Stimulated activated CD4-positive, alpha-beta T cell treated with anti-CD3 and anti-CD28 coated beads, Interleukin-2, amount 100 ng/mL, for 24 hours (primary cell): ENCODE measurements around the gene ZMYM3.
"Not testable (repeated sequence)": the region's sequence is repeated elsewhere in the genome, so short reads cannot be mapped to it uniquely, and the experiment has no call there.

ENCODE experiments used
- DNase-seq, 2 donors: peaks; one replicate each; pipeline ENCODE4 v3.0.0-alpha.2; 2020

ZMYM3 gene

DNA sequence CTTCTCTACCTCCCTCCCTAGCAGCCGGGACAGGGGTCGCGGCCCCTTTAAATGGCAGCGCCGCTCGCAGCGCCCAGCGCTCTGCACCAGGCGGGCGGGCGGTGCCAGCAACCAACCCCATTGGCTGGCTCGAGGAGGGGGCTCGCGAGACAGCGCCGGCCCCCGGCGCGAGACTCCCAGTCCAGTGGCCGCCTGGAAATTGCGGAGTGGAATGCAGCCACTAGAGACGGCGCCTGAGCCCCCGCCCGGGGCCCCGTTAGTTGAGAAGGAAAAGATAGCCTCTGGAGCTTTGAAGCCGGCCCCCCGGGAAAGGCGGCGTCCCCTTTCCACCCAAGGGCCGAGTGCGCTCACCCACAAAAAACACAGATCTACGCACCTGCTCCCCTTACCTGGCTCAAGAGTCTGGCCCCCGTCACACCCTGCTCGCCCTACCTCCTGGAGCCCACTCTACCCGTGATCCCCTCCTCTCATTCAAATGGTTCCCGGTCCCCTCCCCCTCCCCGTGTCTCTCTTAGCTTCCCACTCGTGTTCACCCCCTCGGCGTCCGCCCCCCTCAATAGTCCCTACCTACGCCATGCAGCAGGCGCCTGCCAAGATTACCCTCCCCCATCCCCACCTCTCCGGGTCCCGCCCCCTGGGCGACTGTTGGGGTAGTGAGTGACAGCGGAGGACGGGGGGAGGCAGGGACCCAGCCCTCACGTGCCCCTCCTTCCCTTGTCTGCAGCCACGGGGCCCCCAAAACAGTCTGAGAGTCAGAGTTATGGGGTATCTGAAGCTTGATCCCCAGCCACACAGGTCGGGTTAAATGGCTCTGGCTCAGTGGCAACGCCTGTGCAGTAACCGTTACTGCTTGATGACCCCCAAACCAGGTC lies at the start of gene ZMYM3:
TSS of gene ZMYM3 (minus strand) at position 49 of the 872 bp plus-strand sequence. CDS start 885 bp downstream, outside the sequence.
- DNase-seq = peak; percentile 75 to 77

DNA sequence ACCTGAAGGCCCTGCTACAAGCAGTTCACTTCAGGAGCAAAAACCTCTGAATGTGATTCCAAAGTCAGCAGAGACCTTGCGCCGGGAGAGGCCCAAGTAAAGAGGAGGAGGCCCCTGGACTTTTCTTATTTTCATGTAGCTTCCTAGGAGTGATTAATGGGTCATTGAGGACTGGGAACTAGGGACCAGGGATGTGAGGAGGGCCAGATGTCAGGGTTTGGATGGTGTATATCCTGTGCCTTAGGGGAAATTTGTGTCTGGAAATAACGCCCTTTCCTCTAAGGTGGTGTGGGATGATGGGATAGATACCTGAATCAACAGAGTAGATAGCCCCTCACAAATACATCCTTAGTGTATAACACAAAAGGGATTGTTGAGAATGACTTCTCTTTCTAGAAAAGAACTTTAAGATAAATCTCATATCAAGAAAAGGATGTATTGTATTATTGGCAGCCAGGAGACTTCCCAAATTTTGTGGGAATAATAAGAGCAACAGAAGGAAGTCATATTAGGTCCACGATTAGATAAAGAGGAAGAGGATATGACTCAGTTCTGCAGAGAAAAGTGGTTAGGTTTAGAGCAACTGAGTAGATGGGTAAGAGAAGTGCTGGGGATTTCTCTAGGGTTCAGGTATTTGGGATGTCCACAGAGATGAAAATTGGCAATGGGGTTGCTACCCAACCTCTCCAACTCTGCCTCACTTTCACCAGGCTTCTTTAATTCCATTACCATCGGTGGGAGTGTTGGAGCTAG lies 48.7 kb upstream of the ZMYM3 start:
- DNase-seq = no peak

DNA sequence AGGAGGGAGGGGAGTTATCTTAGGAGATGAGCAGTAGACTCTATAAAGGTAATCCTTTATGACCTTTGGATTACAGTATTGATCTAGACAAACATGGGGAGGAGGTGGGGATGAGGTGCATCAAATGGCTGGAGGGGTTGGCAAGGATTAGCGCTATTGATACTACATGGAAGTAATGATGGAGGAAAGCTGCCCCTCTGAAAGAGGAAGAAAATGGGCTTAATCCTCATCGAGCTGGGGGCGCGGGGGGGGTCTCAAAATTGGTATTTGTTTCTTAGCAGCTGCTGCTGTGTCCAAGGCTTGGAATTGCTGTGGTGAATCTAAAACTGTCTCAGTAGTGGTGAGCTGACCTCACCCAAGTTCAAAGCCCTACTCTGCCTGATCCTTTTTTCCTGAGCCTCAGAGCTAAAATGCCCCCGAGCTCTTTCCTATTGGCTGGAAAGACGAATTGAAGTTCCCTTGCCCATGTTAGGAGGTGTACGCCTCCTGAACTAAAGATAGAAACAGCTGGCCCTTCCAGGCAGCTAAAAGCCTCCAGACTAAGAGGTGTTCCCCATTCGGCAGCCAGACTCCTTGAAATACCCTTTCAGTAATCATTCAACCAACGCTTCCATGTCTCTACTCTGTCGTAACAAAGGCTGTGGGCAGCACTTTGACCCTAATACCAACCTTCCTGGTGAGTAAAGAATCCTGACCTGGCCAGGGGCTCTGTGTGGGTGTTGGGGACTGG lies 47.4 kb upstream of the ZMYM3 start, which contains the start of gene ITGB1BP2:
TSS of gene ITGB1BP2 (plus strand) at position 556 of the 730 bp plus-strand sequence. CDS start at position 613, 57 bp downstream.
- DNase-seq = no peak

DNA sequence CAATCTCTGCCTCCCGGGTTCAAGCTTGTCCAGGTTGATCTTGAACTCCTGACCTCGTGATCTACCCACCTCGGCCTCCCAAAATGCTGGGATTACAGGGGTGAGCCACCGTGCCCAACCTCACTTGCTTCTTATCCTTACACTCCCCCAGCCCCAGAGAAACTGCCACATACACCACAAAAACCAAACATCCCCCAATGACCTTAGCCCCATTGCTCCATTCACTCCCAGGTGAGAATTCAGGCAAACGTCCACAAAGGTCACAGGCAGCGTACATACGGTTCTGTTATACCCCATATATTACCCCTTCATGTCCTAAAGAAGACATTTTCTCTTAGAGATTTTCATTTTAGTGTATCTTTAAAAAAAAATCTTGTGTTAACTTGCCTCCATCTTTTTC lies 46.6 kb upstream of the ZMYM3 start:
- not testable (repeated sequence) for DNase-seq

DNA sequence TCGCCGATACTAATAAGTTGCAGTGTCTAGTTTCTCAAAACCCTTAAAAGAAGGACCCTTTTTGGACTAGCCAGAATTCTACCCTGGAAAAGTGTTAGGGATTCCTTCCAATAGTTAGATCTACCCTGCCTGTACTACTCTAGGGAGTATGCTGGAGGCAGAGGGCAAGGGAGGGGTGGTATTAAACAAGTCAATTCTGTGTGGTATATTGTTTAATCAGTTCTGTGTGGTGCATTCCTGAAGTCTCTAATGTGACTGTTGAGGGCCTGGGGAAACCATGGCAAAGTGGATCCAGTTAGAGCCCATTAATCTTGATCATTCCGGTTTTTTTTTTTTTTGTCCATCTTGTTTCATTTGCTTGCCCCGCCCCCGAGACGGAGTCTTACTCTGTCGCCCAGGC lies 46.1 kb upstream of the ZMYM3 start:
- DNase-seq = not testable (repeated sequence)

DNA sequence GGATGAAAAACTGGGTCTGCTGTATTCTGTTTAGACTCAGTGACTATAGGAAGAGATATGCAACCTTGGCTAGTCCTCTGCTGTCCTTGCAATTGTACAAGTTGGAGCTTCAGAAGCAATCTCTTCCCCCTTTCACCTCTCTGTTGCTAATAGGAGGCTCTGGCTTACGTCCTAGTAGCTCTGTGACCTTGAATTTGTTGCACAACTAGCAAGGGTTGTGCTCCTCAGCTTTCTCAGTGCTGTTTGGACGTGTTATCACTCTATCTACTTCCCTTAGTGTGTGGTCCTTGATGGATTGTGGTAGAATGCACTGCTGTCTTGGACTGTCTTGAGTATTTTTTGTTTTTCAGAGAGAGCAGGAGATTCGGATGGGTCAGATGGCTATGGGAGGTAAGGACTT lies 44.2 kb upstream of the ZMYM3 start:
- DNase-seq = no peak

DNA sequence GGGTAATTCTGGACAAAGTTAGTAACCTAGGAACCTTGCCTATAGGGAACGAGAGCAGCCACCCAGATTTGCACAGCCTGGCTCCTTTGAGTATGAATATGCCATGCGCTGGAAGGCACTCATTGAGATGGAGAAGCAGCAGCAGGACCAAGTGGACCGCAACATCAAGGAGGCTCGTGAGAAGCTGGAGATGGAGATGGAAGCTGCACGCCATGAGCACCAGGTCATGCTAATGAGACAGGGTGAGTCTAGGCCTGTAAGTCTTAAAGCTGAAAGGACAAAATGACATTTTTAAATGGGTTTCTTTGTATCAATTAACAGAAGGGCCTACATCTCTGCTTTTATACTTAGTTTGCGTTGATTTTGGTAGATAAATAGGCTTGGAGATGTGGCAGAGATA lies 42.9 kb upstream of the ZMYM3 start:
- DNase-seq = no peak

DNA sequence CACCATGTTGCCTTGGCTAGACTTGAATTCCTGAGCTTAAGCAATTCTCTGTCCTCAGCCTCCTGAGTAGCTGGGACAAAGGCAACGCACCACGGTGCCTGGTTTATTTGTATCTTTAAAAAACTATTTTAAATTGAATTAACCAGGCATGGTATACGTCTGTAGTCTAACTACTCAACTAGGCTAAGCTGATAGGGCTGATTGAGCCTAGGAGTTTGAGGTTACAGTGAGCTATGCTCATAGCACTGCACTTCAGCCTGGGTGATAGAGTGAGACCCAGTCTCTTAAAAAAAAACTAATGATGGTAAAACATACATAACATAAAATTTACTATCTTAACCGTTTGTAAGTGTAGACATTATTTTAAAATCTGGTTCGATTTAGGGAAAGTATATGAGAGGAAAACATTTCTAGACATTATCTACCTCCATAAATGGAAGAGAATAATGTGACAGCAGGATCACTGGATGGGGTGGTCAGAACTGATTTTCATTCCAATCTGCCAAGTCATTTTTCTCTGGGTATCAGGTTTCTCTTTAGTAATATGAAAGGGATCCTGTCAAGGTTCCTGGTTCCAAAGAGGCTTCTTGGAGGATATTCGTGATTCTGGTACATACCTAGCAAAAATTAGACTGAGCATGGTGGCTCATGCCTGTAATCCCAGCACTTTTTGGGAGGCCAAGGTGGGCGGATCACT lies 38.9 kb upstream of the ZMYM3 start:
- DNase-seq = no peak

DNA sequence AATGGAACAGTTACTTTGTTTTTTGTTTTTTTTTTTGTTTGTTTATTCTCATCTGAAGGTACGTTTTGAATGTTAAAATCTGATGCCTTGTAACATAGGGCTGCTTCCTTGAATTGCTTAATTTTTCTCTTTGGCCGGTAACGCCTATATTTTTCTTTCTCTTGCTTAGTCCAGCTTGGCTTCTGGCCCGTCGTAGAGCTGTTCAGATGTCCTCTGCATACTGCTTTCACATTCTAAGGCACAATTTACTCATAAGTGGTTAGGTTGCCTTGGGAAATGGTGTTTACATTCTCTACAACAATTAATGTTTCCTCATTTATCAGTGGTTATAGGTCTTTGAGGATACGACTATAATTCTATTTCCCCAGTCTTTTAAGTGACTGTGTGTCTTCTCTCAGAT lies 37.4 kb upstream of the ZMYM3 start:
- DNase-seq = no peak

DNA sequence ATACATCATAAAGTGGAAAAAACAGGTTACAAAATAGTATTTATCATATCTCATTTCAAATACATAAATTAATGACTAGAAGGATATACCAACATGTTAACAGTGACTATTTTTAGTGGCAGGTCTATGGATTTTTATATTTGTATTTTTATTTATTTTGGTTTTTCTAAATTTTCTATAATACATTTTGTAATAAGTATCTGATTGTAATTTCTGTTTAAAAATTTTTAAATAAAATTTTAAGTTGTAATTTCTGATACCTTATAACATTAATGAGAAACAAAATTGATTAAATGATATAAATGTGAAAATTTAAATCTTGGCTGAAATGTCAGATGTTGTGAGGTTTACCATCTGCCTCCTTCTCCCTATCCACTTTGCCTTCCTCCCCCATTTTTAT lies 32.0 kb upstream of the ZMYM3 start:
- no peak for DNase-seq

DNA sequence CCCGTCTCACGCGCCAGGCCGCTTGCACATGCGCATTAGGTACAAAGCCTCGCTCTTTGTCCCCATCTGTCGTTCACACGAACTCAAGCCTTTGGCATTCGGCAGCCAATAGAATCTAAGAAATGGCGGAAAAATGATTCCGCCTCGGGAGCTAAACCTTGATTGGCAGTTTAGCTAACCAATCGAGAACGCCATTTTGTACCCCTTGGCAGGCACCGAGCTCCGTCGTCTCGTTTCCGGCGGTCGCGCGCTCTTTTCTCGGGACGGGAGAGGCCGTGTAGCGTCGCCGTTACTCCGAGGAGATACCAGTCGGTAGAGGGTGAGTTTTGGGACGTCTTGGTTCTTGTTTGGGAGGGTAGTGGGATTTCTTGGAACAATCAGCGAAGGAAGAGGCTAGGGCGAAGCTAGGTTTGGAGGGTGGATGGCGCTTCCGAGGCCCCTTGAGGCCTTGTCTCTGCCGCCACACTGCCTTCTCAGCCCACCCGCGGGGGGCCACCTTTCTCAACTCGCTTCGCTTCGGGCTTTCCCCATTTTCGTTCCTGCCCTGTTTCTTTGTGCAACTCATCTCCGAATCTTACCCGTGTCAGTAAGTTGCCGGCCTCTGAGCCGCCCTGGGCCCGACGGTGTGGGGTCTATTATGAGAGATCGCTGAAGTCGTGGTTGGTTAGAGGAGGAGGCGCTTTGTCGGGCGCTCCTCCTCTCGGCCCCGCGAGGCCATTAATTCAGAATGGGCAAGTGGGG lies 29.6 kb upstream of the ZMYM3 start, which contains the start of gene NONO:
TSS of gene NONO (plus strand) at position 233 of the 741 bp plus-strand sequence. CDS start 7,003 bp downstream, outside the sequence.
- peak; percentile 75 to 82 for DNase-seq

DNA sequence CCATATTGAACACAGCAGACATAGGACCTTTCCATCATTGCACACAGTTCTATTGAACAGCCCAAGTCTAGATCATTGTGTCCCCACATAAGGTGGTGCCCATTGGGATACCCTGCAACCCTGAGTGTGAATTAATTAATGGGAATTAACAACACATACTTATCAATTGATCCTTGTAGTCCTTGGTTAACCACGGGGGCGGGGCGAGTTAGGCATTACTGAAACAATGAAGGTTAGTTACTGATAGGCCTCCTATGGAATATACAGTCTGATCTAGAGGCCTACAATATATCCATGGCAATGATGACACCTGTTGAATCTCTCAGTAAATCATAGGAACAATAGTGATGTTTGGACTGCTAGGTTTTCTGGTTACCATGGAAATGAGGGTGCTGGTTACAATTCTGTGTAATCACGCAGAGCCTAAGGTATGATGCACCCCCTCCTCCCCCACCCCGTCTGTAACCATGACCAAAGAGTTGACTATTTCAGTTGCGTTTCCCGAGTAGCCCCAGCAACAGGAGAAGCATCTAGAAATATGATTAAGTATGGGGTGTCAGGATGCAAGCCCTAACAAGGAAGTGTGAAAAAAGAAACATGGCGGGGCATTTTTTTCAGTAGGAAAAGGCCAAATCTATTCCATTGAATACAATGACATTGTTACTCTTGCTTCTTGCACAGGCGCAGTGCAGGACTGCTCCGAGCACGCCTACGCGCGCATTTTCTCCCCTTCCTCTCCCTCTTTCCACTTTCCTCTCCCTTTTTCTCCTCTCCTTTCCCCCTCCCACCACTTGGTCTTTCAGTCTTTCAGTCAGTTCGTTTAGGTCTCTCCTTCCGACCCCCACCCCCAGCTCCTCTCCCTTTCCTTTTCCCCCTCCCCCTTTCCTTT lies 28.8 kb upstream of the ZMYM3 start:
- DNase-seq = peak; percentile 55 to 62

DNA sequence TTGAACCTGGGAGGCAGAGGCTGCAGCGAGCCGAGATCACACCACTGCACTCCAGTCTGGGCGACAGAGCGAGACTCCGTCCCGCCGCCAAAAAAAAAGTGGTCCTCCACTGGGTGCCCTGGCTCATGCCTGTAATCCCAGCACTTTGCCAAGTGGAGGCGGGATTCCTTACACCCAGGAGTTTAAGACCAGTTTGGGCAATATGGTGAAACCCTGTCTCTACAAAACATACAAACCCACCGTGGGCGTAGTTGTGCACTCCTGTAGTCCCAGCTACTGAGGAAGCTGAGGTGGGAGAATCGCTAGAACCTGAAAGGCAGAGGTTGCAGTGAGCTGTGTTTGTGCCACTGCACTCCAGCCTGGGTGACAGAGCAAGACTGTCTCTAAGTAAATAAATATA lies 27.4 kb upstream of the ZMYM3 start:
- not testable (repeated sequence) for DNase-seq

DNA sequence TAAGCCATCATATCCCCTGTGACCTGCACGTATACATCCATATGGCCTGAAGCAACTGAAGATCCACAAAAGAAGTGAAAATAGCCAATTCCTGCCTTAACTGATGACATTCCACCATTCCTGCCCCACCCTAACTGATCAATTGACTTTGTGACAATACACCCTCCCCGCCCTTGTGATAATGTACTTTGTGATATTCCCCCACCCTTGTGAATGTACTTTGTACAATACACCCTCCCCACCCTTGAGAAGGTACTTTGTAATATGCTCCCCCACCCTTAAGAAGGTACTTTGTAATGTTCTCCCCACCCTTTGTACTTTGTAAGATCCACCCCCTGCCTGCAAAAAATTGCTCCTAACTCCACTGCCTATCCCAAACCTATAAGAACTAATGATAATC lies 18.4 kb upstream of the ZMYM3 start:
- DNase-seq = not testable (repeated sequence)

DNA sequence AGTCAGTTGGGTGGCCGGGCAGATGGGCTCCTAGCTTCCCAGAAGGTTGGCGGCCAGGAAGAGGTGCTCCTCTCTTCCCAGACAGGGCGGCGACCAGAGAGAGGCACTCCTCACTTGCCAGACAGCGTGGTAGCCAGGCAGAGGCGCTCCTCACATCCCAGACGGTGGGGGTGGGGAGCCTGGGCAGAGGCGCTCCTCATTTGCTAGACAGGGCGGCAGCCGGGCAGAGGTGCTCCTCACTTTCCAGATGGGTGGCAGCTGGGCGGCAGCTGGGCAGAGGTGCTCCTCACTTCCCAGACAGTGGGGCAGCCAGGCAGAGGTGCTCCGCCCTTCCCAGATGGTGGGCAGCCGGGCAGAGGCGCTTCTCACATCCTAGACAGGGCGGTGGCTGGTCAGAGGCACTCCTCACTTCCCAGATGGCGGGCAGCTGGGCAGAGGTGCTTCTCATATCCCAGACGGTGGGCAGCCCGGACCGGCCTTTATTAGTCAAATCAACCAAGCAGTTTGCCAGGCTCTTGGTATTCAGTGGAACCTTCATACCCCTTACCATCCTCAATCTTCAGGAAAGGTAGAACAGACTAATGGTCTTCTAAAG lies 16.0 kb upstream of the ZMYM3 start:
- DNase-seq = no peak

DNA sequence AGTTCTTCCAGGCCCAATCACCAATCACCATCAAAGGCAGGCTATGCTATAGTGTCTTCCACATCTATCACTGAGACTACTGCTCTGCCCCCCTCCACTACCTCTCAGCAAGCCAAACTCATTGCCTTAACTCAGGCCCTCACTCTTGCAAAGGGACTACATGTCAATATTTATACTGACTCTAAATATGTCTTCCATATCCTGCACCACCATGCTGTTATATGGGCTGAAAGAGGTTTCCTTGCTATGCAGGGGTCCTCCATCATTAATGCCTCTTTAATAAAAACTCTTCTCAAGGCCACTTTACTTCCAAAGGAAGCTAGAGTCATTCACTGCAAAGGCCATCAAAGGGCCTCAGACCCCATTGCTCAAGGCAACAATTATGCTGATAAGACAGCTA lies 14.7 kb upstream of the ZMYM3 start:
- DNase-seq = not testable (repeated sequence)

DNA sequence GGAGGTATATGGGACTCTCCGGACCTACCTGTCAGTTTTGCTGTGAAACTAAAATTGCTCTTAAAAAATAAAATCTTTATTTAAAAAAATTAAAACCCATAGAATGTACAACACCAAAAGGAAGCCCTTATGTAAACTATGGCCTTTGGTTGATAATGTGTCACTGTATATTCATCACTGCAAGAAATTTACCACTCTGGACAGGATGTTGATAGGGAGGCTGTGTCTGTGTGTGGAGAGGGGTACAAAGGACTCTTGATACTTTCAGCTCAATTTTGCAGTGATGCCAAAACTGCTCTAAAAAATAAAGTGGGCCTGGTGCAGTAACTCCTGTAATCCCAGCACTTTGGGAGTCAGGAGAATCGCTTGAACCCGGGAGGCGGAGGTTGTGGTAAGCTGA lies 2.9 kb upstream of the ZMYM3 start:
- no peak for DNase-seq

DNA sequence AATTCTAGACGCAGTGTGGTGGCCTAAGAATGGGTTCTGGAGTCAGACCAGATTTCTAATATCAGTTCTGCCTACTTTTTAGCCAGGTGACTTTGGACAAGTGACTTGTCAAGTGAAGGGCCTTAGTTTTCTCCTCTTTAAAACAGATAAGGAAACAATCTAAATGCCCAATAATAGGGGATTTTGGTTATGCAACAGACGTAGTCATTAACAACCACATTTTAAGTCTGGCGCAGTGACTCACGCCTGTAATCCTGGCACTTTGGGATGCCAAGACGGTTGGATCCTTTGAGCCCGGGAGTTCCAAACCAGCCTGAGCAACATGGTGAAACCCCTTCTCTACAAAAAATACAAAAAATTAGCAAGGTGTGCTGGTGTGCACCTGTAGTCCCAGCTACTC lies 2.1 kb upstream of the ZMYM3 start:
- DNase-seq = no peak

DNA sequence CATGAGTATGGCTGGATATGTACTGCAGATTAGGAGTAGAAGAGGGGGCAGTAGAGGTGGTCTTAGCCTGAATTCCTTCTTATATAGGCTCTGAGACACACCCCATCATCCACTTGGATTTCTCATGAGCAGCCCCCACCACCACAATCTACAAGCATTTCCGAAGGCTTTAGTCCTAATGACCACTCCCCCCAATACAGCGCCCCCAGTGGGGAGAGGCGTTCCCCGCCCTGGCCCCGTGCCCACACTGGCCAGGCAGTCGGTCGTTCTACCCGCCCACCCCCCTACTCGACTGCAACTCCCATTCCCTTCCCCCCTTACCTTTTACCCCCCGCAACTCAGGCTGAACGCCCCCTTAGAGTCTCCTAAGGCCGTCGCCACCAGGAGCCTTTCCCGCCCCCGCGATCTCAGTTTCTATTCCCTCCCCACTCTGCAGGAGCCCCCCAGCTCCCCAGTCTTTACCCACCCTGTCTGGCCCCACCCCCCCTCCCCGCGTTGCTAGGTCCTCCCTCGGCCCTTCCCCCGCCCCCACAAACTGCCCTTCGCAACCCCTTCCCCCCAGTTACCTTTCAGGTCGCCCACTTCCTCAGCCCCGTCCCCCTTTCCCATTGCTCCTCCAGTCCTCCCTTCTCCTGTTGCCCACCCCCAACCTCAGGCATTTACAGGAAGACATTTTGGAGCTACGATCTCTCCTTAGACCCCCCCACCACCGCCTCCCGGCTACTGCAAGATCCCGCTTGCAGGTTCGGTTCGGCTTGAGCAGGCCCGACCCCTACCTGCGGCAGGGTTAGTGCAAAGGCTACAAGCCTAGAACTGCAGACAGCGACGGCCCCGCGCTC lies 468 bp downstream of the ZMYM3 start:
- DNase-seq = peak; percentile 33 to 41
